ENCODE data around the gene S1PR4.

S1PR4 gene

DNA sequence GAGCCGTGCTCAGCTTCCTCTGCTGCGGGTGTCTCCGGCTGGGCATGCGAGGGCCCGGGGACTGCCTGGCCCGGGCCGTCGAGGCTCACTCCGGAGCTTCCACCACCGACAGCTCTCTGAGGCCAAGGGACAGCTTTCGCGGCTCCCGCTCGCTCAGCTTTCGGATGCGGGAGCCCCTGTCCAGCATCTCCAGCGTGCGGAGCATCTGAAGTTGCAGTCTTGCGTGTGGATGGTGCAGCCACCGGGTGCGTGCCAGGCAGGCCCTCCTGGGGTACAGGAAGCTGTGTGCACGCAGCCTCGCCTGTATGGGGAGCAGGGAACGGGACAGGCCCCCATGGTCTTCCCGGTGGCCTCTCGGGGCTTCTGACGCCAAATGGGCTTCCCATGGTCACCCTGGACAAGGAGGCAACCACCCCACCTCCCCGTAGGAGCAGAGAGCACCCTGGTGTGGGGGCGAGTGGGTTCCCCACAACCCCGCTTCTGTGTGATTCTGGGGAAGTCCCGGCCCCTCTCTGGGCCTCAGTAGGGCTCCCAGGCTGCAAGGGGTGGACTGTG is 1.2 kb downstream of the S1PR4 start:
- no peak for DNase-seq (ENCODE audit: extremely low read depth, low read depth)
- H3K4me3 ChIP-seq (replicated peaks; ENCODE audit: low read depth, low read length), result no peak overlapping the region
- TF ChIP-seq, protein P1, sequence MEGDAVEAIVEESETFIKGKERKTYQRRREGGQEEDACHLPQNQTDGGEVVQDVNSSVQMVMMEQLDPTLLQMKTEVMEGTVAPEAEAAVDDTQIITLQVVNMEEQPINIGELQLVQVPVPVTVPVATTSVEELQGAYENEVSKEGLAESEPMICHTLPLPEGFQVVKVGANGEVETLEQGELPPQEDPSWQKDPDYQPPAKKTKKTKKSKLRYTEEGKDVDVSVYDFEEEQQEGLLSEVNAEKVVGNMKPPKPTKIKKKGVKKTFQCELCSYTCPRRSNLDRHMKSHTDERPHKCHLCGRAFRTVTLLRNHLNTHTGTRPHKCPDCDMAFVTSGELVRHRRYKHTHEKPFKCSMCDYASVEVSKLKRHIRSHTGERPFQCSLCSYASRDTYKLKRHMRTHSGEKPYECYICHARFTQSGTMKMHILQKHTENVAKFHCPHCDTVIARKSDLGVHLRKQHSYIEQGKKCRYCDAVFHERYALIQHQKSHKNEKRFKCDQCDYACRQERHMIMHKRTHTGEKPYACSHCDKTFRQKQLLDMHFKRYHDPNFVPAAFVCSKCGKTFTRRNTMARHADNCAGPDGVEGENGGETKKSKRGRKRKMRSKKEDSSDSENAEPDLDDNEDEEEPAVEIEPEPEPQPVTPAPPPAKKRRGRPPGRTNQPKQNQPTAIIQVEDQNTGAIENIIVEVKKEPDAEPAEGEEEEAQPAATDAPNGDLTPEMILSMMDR (IDR thresholded peaks at IDR 0.05; ENCODE audit: low read depth, low read length, missing control alignments), result no peak

DNA sequence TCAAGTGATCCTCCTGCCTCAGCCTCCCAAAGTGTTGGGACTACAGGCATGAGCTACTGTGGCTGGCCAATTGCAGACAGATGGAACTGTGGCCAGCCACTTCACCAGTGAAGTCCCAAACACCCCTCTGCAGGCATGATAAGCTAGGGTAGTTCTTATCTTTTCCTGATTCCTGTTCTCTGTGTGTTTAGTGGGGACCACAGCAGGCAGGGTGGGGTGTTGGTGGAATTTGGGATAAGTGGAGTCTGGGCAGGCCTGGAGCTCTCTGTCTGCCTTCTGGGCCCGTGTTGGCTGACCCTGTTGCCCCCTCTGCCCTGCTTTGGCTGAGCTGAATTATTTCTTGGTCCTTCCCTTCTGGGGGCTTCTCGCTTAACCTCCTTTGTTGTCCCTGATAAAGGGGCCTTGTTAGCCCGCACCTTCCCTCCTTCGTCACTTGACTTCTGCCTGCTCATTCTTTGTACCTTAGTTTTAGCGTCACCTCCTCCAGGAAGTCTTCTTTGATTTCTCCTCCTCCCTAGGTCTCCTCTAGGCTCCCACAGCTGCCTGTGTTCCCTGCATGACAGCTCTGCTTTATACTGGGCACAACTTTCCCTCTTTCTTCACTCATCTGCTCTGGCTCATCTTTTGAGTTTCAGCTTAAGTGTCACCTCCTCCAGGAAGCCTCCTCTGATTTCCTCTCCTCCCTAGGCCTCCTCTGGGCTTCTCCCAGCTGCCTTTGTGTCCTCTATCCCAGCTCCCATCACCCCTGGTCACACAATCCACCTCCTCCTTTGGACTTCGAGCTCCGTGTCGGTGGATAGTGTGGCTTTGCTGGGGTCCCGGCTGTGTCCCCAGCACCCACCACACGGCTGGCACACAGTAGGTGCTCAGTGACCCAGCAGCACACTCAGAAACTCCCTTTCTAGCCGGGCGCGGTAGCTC is 5.4 kb downstream of the S1PR4 start:
- no peak overlapping the region for H3K4me3 ChIP-seq (replicated peaks; ENCODE audit: low read depth, low read length)
- TF ChIP-seq, protein P1 (IDR thresholded peaks at IDR 0.05; ENCODE audit: low read depth, low read length, missing control alignments), result no peak
- no peak for DNase-seq (ENCODE audit: extremely low read depth, low read depth)

DNA sequence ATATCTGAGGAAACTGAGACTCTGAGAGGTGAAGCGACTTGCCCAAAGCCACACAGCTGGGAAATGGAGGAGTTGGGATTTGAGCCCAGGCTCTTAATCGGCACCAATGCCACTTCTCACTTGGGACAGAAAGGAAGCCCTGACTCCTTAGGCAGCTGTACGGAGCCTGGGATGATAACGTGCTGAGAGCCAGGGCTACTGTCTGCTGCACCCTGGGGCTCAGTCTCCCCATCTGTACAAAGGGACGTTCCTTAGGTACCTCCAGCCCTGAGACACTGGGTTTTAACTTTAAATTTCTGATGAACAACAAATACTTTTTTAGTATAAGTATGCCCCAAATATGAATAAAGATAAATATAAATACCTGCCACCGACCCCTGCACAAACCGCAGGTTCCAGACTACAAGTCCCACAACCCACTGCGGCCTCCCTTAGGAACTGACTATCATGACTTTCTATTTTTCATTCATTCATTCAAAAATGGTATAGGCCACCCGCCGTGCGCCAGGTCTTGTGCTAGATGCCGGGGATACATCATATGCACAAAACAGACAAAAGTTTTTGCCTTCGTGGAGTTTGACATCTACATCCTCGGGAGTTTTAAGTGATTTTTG is 6.4 kb downstream of the S1PR4 start:
- DNase-seq (ENCODE audit: extremely low read depth, low read depth), result no peak
- H3K4me3 ChIP-seq (replicated peaks; ENCODE audit: low read depth, low read length), result peak overlapping the region; percentile 92
- TF ChIP-seq, protein P1 (IDR thresholded peaks at IDR 0.05; ENCODE audit: low read depth, low read length, missing control alignments), result no peak

DNA sequence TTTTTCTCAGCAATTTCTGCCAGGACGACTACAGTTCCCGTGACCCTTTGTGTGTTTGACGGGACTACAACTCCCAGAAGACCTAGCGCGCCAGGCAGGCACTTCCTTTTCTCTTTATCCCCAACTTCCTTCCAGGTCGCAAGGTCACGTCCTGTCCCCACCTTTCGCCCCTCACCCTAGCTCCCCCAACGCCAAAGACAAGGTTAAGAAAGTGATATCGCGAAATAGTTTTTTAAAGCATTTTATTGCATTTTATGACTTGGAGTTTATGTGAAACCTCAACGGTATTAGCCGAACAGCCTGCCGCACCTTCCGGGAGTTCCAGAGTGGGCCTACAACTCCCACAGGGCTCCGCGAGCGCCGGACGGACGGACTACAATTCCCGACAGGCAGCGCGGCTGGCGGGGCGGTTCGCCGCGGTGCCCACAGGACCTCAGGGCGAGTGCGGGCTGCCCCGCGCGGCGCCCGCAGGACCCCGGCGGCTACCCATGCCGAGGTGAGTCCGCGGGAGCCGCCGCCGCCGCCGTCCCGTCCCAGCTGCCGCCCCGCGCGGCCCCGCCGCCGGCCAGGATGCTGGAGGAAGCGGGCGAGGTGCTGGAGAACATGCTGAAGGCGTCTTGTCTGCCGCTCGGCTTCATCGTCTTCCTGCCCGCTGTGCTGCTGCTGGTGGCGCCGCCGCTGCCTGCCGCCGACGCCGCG is 7.0 kb downstream of the S1PR4 start, which contains the start of gene NCLN:
Gene NCLN, plus strand, starts transcription at position 470 of the 699 bp plus-strand sequence. Its CDS starts 101 bp downstream, at position 571.
- H3K4me3 ChIP-seq (replicated peaks; ENCODE audit: low read depth, low read length), result peak within 1 kb of the TSS; percentile 92
- peak; percentile 78 for DNase-seq (ENCODE audit: extremely low read depth, low read depth)
- TF ChIP-seq, protein P1 (IDR thresholded peaks at IDR 0.05; ENCODE audit: low read depth, low read length, missing control alignments), result no peak

DNA sequence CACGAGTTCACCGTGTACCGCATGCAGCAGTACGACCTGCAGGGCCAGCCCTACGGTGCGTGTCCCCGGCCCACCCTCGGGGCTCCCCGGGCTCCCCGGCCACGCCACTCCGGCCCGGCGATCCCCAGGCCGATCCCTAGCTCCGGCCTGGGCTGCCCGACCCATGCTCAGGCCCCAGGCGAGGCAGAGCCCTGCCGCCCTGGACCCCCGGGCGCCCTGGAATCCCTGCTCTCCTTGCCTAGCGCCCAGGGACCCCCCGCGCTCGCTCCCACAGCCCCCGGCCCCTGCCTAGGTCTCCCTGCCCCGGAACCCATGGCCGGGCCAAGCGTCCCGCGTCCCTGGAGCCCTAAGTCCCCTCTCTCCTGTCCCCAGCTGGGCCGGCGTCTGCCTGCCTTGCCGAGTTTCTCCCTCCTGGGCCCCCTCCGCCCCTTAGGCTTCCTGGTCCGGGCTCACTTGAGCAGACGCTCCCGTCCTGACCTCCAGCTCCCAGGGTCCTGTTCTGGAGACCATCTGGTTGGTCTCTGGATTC is 7.7 kb downstream of the S1PR4 start:
- TF ChIP-seq, protein P1 (IDR thresholded peaks at IDR 0.05; ENCODE audit: low read depth, low read length, missing control alignments), result no peak
- DNase-seq (ENCODE audit: extremely low read depth, low read depth), result no peak
- H3K4me3 ChIP-seq (replicated peaks; ENCODE audit: low read depth, low read length), result peak overlapping the region; percentile 92

Measured in HFF-Myc (cell line).